Hepatocyte (in vitro differentiated cells): ENCODE data around the gene ARPC1B.

Experiments used
- EZH2 ChIP-seq: fragments of 200-600 bp; sonication (generic); IDR thresholded peaks from 2 replicates; pipeline ENCODE4 v1.6.1; 2016; ENCODE audit warnings: antibody characterized with exemption, mild to moderate bottlenecking, borderline replicate concordance
- EZH2phosphoT487 ChIP-seq: fragments of 200-600 bp; sonication (generic); IDR thresholded peaks from one replicate; pipeline ENCODE4 v1.6.1; 2018; ENCODE audit warnings: antibody characterized with exemption, mild to moderate bottlenecking, low read depth, moderate library complexity; ENCODE audit not compliant: unreplicated experiment, severe bottlenecking
- TF ChIP-seq, protein P1 (sequence below): fragments of 200-600 bp; sonication (generic); IDR thresholded peaks from 2 replicates; pipeline ENCODE4 v1.5.1; 2016; ENCODE audit warnings: antibody characterized with exemption, mild to moderate bottlenecking; ENCODE audit not compliant: poor library complexity

DNA sequence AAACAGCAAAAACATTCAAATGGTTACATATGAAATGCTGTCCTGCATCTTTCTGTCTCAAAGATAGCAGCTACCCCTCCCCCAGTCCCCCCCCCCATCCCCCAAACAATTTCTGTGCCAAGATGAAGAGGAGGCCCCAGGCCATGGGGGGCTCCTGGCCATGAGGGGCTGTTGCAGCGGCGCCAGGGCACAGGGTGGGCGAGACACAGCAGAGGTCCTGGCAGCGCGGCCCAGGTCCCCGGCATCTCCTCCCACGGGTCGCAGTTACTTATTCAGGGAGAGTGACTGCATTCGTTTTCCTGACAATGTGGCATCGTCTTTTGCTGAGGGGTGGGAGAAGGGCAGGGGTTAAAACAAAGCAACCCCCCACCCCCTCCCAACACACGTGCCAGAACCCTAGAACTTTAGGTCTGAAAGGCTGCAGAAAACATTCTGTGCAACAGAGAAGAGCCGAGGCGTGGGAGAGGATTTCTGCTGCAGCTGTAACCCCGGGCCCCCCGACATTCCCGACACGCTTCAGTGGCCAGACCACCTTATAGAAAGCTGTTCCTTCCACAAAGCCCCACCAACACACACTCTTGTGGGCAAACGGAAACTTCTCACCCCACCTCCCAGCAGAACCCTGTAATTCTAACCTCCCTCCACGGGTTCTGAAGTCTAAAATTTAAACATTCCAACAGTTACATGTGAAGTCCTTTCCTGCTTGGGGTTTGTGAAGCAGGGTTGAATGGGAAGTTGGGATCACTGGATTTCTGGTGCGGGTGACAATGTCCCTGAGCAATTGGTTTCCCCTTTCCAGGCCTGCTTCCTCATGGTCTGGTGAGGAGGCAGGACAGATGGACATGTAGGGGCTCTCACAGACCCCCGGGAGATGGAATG, 22.1 kb downstream of the ARPC1B start:
- TF ChIP-seq, protein P1, sequence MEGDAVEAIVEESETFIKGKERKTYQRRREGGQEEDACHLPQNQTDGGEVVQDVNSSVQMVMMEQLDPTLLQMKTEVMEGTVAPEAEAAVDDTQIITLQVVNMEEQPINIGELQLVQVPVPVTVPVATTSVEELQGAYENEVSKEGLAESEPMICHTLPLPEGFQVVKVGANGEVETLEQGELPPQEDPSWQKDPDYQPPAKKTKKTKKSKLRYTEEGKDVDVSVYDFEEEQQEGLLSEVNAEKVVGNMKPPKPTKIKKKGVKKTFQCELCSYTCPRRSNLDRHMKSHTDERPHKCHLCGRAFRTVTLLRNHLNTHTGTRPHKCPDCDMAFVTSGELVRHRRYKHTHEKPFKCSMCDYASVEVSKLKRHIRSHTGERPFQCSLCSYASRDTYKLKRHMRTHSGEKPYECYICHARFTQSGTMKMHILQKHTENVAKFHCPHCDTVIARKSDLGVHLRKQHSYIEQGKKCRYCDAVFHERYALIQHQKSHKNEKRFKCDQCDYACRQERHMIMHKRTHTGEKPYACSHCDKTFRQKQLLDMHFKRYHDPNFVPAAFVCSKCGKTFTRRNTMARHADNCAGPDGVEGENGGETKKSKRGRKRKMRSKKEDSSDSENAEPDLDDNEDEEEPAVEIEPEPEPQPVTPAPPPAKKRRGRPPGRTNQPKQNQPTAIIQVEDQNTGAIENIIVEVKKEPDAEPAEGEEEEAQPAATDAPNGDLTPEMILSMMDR: no peak
- TF ChIP-seq EZH2 (no peak), EZH2phosphoT487 (no peak)
